Thyroid gland (tissue), 4 donors: ENCODE results near the gene CCDC24. TPM values are rescaled to one million over a fixed set of nuclear protein-coding genes. Genes with fewer than 3 reads are reported as not detected.

Experiments used
- DNase-seq, 2 donors: peaks; one replicate each; pipeline ENCODE4 v3.0.0-alpha.2; 2019
- H3K27ac ChIP-seq, 3 donors: fragments of 200-600 bp; sonication (generic); 1 replicate in 2 of 3; 2 replicates in 1 of 3; pipeline ENCODE4 v1.5.1; 2016 to 2019; ENCODE audit warnings: mild to moderate bottlenecking in 1 of 3, moderate library complexity in 1 of 3
- H3K27me3 ChIP-seq: fragments of 200-600 bp; sonication (generic); one replicate; pipeline ENCODE4 v1.5.1; 2019
- H3K36me3 ChIP-seq, 2 donors: fragments of 200-600 bp; sonication (generic); one replicate each; pipeline ENCODE4 v1.5.1; 2016 to 2019
- H3K4me1 ChIP-seq, 2 donors: fragments of 200-600 bp; sonication (generic); one replicate each; pipeline ENCODE4 v1.5.1; 2017 to 2019
- H3K4me3 ChIP-seq, 3 donors: fragments of 200-600 bp; sonication (generic); replicated peaks in 1 of 3; 1 replicate in 2 of 3; 2 replicates in 1 of 3; pipeline ENCODE4 v1.5.1; 2016; ENCODE audit warnings: mild to moderate bottlenecking in 1 of 3
- H3K9me3 ChIP-seq: fragments of 200-600 bp; sonication (generic); one replicate; pipeline ENCODE4 v1.5.1; 2017
- POLR2A ChIP-seq, 2 donors: fragments of 450-650 bp; IDR thresholded peaks; one replicate each; pipeline ENCODE4 v1.6.1; 2017; ENCODE audit warnings: antibody characterized with exemption in 2 of 2, mild to moderate bottlenecking in 2 of 2, moderate library complexity in 1 of 2
- WGBS, 2 donors: methylation state at CpG; one replicate each; pipeline ENCODE4 v1.1.5; 2017; 5-methylcytosine and 5-hydroxymethylcytosine counted together
- intact Hi-C: fragments of 100-400 bp; cut with DNase I; formaldehyde crosslinking; loops from one replicate; pipeline ENCODE4 v1.15.1; 2023
- total RNA-seq, 4 donors: library from RNA; depleted of rRNA; stranded (reverse); fragments of >200 nt; gene quantifications; one replicate each; pipeline ENCODE4 v1.2.3, GENCODE V29; 2016
- TF ChIP-seq, protein P1 (sequence below), 6 experiments: fragments of 200-600 bp in 3 of 6; fragments of 450-650 bp in 3 of 6; sonication (generic) in 3 of 6; IDR thresholded peaks; one replicate each; pipeline ENCODE4 v1.5.1; 2016 to 2019; ENCODE audit warnings: antibody characterized with exemption in 6 of 6, mild to moderate bottlenecking in 2 of 6, inconsistent platforms in 1 of 6, moderate library complexity in 1 of 6

Gene CCDC24
- total RNA-seq, 4 donors from 2014 or later: 8.0 to 25.4 (median 11.7) TPM

- no peak overlapping the region for H3K4me3 ChIP-seq
- WGBS, 2 donors: 82 to 91% methylated on average over 8 of the region's 8 CpGs
- intact Hi-C loops: loop anchor here (5.0 to 10.0 kb wide), 2 partner anchors 36 to 268 kb away; no protein-coding TSS in a partner anchor
- H3K27me3 ChIP-seq: no peaks in the 10 kb centered on the region
- H3K36me3 ChIP-seq: no peaks in the 10 kb centered on the region
- peaks cover 12 to 25% of the 10 kb centered on the region in 2 donors for H3K4me1 ChIP-seq
- TF ChIP-seq, protein P1, sequence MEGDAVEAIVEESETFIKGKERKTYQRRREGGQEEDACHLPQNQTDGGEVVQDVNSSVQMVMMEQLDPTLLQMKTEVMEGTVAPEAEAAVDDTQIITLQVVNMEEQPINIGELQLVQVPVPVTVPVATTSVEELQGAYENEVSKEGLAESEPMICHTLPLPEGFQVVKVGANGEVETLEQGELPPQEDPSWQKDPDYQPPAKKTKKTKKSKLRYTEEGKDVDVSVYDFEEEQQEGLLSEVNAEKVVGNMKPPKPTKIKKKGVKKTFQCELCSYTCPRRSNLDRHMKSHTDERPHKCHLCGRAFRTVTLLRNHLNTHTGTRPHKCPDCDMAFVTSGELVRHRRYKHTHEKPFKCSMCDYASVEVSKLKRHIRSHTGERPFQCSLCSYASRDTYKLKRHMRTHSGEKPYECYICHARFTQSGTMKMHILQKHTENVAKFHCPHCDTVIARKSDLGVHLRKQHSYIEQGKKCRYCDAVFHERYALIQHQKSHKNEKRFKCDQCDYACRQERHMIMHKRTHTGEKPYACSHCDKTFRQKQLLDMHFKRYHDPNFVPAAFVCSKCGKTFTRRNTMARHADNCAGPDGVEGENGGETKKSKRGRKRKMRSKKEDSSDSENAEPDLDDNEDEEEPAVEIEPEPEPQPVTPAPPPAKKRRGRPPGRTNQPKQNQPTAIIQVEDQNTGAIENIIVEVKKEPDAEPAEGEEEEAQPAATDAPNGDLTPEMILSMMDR (IDR thresholded peaks at IDR 0.05): no peak
- no peak overlapping the region for H3K27ac ChIP-seq
- H3K9me3 ChIP-seq: no peaks in the 10 kb centered on the region
- DNase-seq: no peak
These were observed 41.7 kb downstream of the CCDC24 start for GRCh38 chr1:44033041-44033575.

DNA sequence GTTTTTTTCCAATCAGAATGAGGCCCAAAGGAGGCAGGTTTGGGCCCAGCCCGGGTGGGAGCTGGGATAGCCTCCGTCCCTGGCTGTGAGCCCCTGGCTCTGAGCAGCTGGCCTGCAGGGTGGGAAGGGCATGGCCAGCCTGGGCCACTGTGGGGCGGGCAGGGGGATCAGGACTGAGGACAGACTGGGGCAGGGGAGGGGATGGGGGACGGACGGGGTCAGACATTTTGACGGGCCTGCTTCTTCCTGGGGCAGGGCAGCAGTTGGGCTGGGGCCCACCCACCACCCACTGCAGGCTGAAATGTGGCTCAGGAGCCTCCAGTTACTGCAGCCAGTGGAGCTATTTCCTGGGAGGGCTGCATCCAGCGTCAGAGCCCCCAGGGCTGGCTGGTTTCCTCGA is 42.4 kb downstream of the CCDC24 start:
- intact Hi-C loops: loop anchor here (5.0 to 10.0 kb wide), 2 partner anchors 36 to 269 kb away; no protein-coding TSS in a partner anchor
- no peak overlapping the region for H3K27ac ChIP-seq
- TF ChIP-seq POLR2A (IDR thresholded peaks at IDR 0.05): no peak
- TF ChIP-seq, protein P1 (IDR thresholded peaks at IDR 0.05): no peak

DNA sequence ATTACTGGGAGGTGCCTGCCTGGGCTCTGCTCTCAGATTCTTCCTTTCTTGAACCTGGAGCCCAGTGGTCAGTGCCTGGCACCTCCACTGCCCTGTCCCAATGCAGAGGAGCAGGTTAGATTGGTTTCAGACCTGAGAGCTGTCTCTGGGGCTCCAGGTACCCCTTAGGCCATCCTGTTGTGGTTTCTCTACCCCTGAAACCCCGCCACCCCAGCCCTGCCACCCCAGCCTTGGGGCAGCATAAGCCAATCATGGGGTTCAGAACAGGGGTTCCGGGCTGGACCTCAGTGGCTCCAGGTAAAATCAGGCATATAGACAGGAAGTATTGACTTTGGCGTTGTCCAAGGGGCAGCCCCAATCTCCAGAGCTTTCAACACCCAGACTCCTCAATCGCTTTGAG is 43.0 kb downstream of the CCDC24 start:
- H3K9me3 ChIP-seq: no peaks in the 10 kb centered on the region
- TF ChIP-seq POLR2A (IDR thresholded peaks at IDR 0.05): no peak
- TF ChIP-seq, protein P1 (IDR thresholded peaks at IDR 0.05): no peak
- intact Hi-C loops: loop anchor here (5.0 to 10.0 kb wide), 2 partner anchors 37 to 270 kb away; no protein-coding TSS in a partner anchor
- H3K4me3 ChIP-seq: no peak overlapping the region
- 95 to 100% methylated on average over 4 of the region's 4 CpGs for WGBS, 2 donors
- H3K27ac ChIP-seq: no peak overlapping the region
- no peak for DNase-seq
- H3K4me1 ChIP-seq: peaks cover 8 to 20% of the 10 kb centered on the region in 2 donors
- H3K27me3 ChIP-seq: no peaks in the 10 kb centered on the region
- H3K36me3 ChIP-seq: no peaks in the 10 kb centered on the region

More for the DNA sequence above, 42.4 kb downstream of the CCDC24 start:
- H3K27me3 ChIP-seq: no peaks in the 10 kb centered on the region
- no peaks in the 10 kb centered on the region for H3K9me3 ChIP-seq
- H3K4me1 ChIP-seq: peaks cover 12 to 25% of the 10 kb centered on the region in 2 donors
- no peak overlapping the region for H3K4me3 ChIP-seq
- DNase-seq: no peak
- H3K36me3 ChIP-seq: no peaks in the 10 kb centered on the region
- 65 to 87% methylated on average over 4 to 7 of the region's 8 CpGs for WGBS, 2 donors

- Histone ChIP-seq H3K36me3 (no peaks in the 10 kb centered on the region), H3K27me3 (no peaks in the 10 kb centered on the region), H3K27ac (no peak overlapping the region), H3K4me3 (no peak overlapping the region), H3K4me1 (peaks cover 6 to 18% of the 10 kb centered on the region in 2 donors), H3K9me3 (no peaks in the 10 kb centered on the region)
- 66 to 70% methylated on average over 6 to 10 of the region's 11 CpGs for WGBS, 2 donors
- intact Hi-C loops: loop anchor here (5.0 to 10.0 kb wide), 2 partner anchors 38 to 270 kb away; no protein-coding TSS in a partner anchor
- TF ChIP-seq, protein P1 (IDR thresholded peaks at IDR 0.05): no peak
- TF ChIP-seq POLR2A (IDR thresholded peaks at IDR 0.05): no peak
- no peak for DNase-seq
These were observed 43.7 kb downstream of the CCDC24 start for GRCh38 chr1:44034976-44035716.
